Type B pancreatic cell (in vitro differentiated cells): ENCODE measurements around the gene NIPAL4. TPM values are rescaled to one million over a fixed set of nuclear protein-coding genes. Genes with fewer than 3 reads are reported as not detected.
"Not testable (repeated sequence)": the region's sequence is repeated elsewhere in the genome, so short reads cannot be mapped to it uniquely, and the experiment has no call there.

ENCODE experiments used
- DNase-seq: peaks from one replicate; pipeline ENCODE4 v3.0.0; 2021; ENCODE audit warnings: mixed read lengths; ENCODE audit not compliant: unreplicated experiment; ENCODE audit errors: extremely low spot score
- H3K27ac Mint-ChIP-seq: 2 replicates; pipeline ENCODE4 v1.8.0; 2021; ENCODE audit warnings: mild to moderate bottlenecking, mixed read lengths
- H3K27me3 Mint-ChIP-seq: 2 replicates; pipeline ENCODE4 v1.8.0; 2021; ENCODE audit warnings: mixed read lengths
- H3K36me3 Mint-ChIP-seq: 2 replicates; pipeline ENCODE4 v1.8.0; 2021; ENCODE audit warnings: mixed read lengths
- H3K4me1 Mint-ChIP-seq: one replicate; pipeline ENCODE4 v1.8.0; 2021; ENCODE audit warnings: mixed read lengths; ENCODE audit not compliant: unreplicated experiment
- H3K4me3 Mint-ChIP-seq: 2 replicates; pipeline ENCODE4 v1.8.0; 2021; ENCODE audit warnings: mild to moderate bottlenecking, mixed read lengths
- H3K9me3 Mint-ChIP-seq: 2 replicates; pipeline ENCODE4 v1.8.0; 2021; ENCODE audit warnings: mixed read lengths
- CTCF ChIP-seq: fragments of 200-600 bp; sonication (generic); conservative IDR thresholded peaks from 2 replicates; pipeline ENCODE4 v1.5.0; 2021; ENCODE audit warnings: antibody characterized with exemption, mild to moderate bottlenecking
- total RNA-seq: library from RNA; stranded (reverse); gene quantifications from 2 replicates; pipeline ENCODE4 v1.2.1, GENCODE V29; 2021; ENCODE audit warnings: low replicate concordance

Gene NIPAL4
- total RNA-seq, 1 donor from 2014 or later, result 0.46 TPM

GRCh38 chr5:157481666-157482065 lies 21.7 kb downstream of the NIPAL4 start:
- Mint-ChIP-seq H3K36me3 (peaks cover 6% of the 10 kb centered on the region), H3K4me3 (no peak overlapping the region), H3K27ac (no peak overlapping the region), H3K4me1 (no peaks in the 10 kb centered on the region), H3K9me3 (no peaks in the 10 kb centered on the region), H3K27me3 (no peaks in the 10 kb centered on the region)
- DNase-seq, result no peak
- TF ChIP-seq CTCF, result no peak

DNA sequence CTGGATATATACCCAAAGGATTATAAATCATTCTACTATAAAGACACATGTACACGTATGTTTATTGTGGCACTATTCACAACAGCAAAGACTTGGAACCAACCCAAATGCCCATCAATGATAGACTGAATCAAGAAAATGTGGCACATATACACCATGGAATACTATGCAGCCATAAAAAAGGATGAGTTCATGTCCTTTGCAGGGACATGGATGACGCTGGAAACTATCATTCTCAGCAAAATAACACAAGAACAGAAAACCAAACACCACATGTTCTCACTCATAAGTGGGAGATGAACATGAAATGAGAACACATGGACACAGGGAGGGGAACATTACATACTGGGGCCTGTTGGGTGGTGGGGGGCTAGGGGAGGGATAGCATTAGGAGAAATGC lies 22.7 kb downstream of the NIPAL4 start:
- not testable (repeated sequence) for H3K4me1 Mint-ChIP-seq, DNase-seq, H3K36me3 Mint-ChIP-seq, H3K27ac Mint-ChIP-seq, H3K4me3 Mint-ChIP-seq, H3K27me3 Mint-ChIP-seq, H3K9me3 Mint-ChIP-seq

DNA sequence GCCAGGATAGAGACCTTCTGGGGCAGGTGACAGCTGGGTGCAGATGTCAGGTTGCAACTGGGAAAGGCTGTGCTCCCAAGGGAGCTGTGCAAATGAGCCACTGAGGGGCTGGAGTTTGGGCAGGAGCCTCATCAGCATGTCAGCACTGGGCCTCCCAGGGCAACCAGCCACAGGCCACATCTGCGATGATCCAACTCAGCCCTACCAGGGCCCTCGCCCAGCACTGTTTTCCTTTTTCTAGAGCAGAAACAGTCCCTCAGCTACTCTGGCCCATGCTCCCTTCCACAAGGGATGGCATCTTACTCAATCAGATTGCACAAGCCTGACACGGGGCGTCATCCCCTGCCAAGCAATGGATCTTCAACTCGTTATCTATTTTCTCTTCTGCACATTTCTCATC lies 24.8 kb downstream of the NIPAL4 start:
- H3K36me3 Mint-ChIP-seq, result peaks cover 6% of the 10 kb centered on the region
- DNase-seq, result no peak
- TF ChIP-seq CTCF, result no peak
- H3K4me1 Mint-ChIP-seq, result no peaks in the 10 kb centered on the region
- H3K27me3 Mint-ChIP-seq, result no peaks in the 10 kb centered on the region
- no peak overlapping the region for H3K4me3 Mint-ChIP-seq
- no peak overlapping the region for H3K27ac Mint-ChIP-seq
- H3K9me3 Mint-ChIP-seq, result no peaks in the 10 kb centered on the region

GRCh38 chr5:157485340-157485739 lies 25.3 kb downstream of the NIPAL4 start:
- no peak for TF ChIP-seq CTCF
- H3K36me3 Mint-ChIP-seq, result peaks cover 6% of the 10 kb centered on the region
- no peaks in the 10 kb centered on the region for H3K27me3 Mint-ChIP-seq
- H3K4me3 Mint-ChIP-seq, result no peak overlapping the region
- DNase-seq, result no peak
- H3K9me3 Mint-ChIP-seq, result no peaks in the 10 kb centered on the region
- no peak overlapping the region for H3K27ac Mint-ChIP-seq
- no peaks in the 10 kb centered on the region for H3K4me1 Mint-ChIP-seq

- Mint-ChIP-seq H3K4me3 (no peak overlapping the region), H3K27ac (no peak overlapping the region), H3K36me3 (peaks cover 6% of the 10 kb centered on the region), H3K9me3 (no peaks in the 10 kb centered on the region), H3K27me3 (no peaks in the 10 kb centered on the region), H3K4me1 (no peaks in the 10 kb centered on the region)
- DNase-seq, result no peak
- no peak for TF ChIP-seq CTCF
Measured at GRCh38 chr5:157485811-157486210, 25.8 kb downstream of the NIPAL4 start.

DNA sequence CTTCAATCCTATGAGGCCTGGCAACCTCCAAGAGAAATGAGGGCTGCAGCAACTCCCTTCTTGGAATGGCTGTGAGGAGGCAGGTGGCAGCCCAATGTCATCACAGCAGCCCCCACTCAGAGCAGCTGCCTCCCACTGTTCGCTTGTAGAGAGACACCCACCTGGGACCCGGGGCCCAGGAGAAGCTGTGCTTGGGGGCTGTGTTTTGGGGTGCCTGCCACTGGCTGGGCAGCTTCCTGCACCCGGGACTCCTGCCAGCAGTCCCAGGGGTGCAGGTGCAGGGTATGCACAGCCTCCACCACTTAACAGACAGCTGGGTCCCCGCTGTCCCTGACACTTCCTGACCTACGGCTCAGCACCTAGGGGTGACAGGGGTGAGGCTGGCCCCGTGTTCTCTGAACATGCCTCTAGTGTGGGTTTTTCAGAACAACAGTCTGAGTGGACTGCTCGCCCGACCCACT lies 26.2 kb downstream of the NIPAL4 start:
- no peak overlapping the region for H3K27ac Mint-ChIP-seq
- peaks cover 6% of the 10 kb centered on the region for H3K36me3 Mint-ChIP-seq

More for the DNA sequence above, 26.2 kb downstream of the NIPAL4 start:
- Mint-ChIP-seq H3K4me1 (no peaks in the 10 kb centered on the region), H3K27me3 (no peaks in the 10 kb centered on the region), H3K9me3 (no peaks in the 10 kb centered on the region), H3K4me3 (no peak overlapping the region)
- TF ChIP-seq CTCF, result no peak
- DNase-seq, result no peak
